Measurements from ENCODE around the gene BAHD1.
"Not testable (repeated sequence)": the region's sequence is repeated elsewhere in the genome, so short reads cannot be mapped to it uniquely, and the experiment has no call there.

BAHD1 gene

GRCh38 chr15:40446144-40446543 is 5.4 kb downstream of the BAHD1 start:
- DNase-seq, result no peak

DNA sequence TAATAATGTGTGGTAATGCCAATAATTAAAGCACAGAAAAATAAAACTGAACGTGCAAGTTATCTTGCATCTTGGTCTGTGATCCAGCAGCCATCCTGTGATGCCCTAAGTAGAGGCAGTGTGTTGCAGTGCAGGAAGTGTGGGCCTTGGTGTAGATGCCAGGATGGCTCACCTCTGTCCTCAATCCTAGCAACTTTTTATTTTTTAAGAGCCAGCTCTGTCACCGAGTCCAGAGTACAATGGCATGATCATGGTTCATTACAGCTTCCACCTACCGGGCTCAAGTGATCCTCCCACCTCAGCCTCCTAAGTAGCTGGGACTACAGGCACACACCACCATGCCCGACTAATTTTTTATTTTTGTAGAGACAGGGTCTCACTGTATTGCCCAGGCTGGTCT is 7.6 kb downstream of the BAHD1 start:
- DNase-seq, result no peak

- no peak for DNase-seq
Measured at GRCh38 chr15:40449275-40449674, 8.5 kb downstream of the BAHD1 start.

DNA sequence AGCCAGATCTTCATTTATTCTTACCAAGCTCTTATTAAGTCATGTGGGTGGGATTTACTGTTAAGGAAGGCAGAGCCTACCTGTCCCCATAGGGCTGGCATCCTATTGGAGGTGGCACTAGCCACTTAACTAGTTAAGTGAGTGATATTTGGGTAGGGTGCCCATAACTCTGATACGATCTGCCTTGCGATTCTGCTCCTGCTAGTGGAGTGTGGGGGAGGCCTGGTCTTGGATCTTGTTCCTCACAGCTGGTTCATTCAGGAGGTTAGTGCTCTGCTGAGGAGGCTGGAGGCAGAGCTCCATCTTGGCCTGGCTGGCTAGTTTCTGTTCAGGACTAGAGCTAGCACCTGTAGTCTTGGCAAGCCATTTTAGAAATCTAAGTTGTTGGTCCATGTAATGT is 9.3 kb downstream of the BAHD1 start:
- no peak for DNase-seq

DNA sequence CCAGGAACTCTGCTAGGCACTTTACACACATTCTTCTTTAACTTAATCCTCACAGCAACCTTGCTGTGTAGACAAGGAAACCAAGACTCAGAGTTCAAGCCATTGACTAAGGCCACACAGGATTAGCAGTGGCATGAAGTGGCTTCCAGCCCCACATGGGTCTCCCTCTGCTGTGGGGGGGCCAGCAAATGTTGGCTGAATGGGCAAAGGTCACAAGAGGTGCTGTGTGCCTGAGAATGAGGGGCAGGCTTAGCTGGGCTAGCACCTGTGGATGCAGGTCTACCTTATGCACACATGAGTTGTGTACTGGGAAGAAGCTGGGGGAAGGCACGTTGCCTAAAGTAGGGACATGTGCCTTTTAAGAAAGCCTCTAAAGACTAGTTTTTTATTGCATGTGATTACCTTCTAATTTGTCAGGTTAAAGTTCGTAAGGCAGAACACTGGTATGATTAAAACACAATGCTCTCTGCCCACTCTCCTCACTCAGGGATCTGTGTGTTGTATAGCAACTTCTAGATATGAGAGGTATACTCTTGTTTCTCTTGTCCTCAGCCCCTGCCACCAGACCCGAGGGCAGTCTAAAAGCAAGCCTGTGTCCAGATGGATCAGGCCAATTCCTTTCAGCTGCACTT is 10.9 kb downstream of the BAHD1 start:
- no peak for DNase-seq

GRCh38 chr15:40452296-40453090 is 11.7 kb downstream of the BAHD1 start:
- no peak for DNase-seq

DNA sequence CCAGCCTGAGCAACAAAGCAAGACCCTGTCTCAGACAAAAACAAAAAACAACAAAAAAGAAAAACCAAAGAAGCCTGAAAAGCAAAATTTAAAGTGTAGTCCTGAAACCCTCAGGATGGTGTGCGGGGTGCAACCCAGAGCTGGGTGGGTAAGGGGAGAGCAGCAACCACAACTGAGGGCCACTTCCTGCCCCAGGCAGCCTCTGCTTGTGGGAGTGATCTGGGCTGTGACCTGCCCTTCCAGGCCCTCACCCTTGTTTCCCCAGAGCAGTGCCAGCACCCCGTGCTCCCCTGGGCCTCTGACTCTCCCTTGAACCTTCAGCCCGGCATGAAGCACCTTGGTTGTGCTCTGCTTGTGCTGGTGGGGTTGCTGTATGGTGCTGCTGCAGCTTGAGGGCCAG is 13.2 kb downstream of the BAHD1 start:
- DNase-seq, result not testable (repeated sequence)

DNA sequence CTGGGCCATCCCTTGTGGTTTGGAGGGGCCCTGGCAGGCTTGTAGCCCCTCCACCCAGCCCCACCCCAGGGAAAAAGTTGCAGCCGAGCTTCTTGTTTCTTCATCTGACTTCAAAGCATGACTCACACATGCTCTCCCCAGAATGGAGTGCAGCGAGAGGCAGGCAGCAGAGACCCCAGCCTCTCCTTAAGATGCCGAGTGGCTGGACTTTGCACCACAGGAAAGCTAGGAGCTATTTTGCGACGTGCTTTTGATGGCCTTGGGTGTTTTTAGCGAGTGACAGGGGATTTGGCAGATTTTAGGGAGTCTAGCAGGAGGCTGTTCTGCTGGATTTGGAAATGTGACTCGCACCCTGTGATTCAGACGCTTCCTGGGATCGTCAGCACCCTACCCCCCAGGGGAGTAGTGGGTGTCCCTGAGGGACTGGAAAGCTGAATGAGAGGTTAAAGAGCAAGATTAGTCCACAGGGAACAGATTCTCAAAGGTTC is 14.2 kb downstream of the BAHD1 start:
- no peak for DNase-seq

DNA sequence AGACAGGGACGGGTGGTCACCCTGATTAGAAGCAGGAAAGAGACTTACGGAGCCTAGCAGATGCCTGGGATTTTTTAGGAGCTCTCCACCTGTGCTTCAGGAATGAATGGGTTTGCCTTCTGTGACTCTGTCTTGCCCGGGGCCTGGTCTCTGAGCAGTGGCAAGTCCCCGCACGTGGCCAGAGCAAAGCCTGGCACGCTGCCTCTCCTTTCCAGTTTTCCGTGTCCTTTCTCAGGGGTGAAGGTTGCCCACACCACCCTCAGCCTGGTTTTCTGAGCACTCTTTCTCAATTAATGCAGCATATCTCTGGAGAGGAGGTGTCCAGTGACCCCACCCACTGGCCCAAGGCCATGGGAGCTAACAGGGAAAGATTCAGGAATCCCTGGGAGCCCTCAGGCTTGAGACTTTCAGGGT is 15.6 kb downstream of the BAHD1 start:
- no peak for DNase-seq

- no peak for DNase-seq
Measured at GRCh38 chr15:40456738-40457137, 16.0 kb downstream of the BAHD1 start.

- no peak for DNase-seq
Measured at GRCh38 chr15:40458495-40459371, 18.0 kb downstream of the BAHD1 start.

DNA sequence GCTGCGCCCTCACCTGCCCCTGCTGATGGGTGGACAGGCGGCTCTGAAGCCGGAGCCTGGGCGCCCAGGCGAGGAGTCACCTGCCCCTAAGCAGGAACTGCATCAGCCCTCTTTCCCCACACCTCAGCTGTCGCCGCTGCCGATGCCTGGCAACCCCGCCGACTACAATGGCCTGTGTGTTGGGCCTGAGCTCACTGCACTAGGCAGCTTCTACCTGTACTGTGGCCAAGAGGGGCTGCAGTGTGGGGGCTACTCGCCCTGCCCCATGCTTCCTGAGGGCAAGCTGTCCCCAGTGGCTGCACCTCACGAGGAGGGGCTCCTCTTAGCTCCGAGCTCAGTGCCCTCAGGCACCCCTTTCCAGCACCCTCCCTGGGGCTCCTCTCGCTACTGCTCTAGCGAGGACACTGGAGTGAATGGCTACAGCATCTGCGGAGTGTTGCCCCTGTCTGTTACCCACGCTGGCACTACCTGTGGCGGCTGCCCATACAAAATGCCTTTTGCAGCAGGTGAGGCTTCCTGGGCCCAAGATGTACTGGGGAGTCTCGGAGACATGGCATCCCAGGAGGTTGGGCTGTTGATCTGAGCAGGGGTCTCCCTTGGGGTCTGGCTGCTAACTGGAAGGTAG is 18.8 kb downstream of the BAHD1 start:
- no peak for DNase-seq

- no peak for DNase-seq
Measured at GRCh38 chr15:40460404-40460803, 19.7 kb downstream of the BAHD1 start.

GRCh38 chr15:40461958-40462357 is 21.2 kb downstream of the BAHD1 start:
- no peak for DNase-seq

- DNase-seq, result no peak
Measured at GRCh38 chr15:40463279-40463678, 22.5 kb downstream of the BAHD1 start.

GRCh38 chr15:40463886-40464545 is 23.3 kb downstream of the BAHD1 start:
- no peak for DNase-seq

DNA sequence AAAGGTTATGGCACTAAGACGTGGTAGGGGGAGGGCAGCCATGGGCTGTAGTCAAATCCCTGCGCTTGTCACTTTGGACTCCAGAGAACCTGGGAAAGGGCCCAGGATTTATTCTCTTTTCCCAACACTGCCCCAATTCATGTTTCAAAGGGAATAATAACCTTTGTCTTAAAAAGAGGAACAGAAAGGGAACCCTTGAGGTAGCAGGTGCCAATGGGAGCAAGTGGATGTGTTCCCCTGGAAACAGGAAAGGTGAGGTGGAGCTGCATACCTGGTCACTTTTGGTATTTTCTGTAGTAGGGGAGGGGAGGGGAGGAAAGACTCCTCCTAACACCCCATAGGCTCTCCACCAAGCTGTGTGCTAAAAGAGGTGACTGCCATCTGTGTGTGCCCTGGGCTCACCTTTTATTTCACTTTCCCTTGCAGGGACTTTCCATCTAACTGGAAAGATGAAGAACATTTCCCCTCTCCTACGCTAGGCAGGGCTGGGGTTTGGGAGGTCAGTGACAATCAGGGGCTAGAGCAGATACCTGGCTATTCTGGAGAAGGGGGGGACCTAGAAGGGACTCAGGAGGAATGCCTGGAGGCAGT is 23.9 kb downstream of the BAHD1 start:
- no peak for DNase-seq

GRCh38 chr15:40465939-40466338 is 25.2 kb downstream of the BAHD1 start:
- DNase-seq, result no peak

- no peak for DNase-seq
Measured at GRCh38 chr15:40466426-40467260, 25.9 kb downstream of the BAHD1 start.

DNA sequence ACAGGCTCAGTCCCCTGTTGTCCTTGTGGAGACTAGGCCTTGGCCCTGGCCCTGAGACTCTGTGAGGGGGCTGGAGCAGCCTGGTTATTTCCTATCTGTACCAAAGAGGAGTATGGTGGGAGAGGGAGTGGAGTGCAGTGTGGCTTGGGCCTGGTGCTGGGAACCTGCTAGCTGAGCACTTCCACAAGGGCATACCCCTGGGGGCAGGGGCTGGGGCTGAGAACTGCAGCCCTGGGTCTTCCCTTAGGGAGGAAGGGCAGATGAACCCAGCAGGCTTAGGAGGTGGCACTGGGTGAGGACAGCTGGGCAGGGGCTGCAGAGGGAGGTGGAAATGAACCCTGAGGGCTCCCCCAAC is 26.5 kb downstream of the BAHD1 start:
- DNase-seq, result no peak

DNA sequence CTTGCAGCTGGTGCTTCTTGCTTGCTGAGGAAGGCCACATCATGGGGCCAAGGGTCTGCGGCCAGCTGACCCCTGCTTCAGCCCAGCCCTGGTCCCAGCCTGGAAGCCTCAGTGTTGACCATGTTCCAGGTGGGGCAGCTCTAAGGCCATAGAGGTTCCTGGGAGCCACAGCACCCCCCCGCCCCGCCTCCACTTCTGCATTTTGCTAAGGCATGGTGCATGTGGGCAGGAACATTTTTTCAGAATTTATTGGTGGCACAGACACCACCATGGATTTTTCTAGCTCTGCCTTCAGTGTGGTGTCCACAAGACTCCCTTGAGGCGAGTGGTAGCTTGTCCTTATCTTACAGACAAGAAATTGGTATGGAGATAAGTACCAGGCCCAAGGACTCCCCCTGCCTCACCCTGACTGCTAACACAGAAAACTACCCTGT is 28.2 kb downstream of the BAHD1 start:
- no peak for DNase-seq

All from left hindlimb (tissue), 1 donor.